Measurements from ENCODE around the gene GATA5. TPM values are rescaled to one million over a fixed set of nuclear protein-coding genes. Genes with fewer than 3 reads are reported as not detected.
"Not testable (repeated sequence)": the region's sequence is repeated elsewhere in the genome, so short reads cannot be mapped to it uniquely, and the experiment has no call there.

The GATA5 gene
- total RNA-seq, 1 donor from 2014 or later: not detected

- H3K36me3 ChIP-seq (ENCODE audit: control insufficient read depth, insufficient read depth, low read length): no peaks in the 10 kb centered on the region
- DNase-seq (ENCODE audit: low read depth) (no peak), FAIRE-seq (no peak)
- no peaks in the 10 kb centered on the region for H3K27me3 ChIP-seq (ENCODE audit: control insufficient read depth, insufficient read depth, low read length)
- TF ChIP-seq, protein P1, sequence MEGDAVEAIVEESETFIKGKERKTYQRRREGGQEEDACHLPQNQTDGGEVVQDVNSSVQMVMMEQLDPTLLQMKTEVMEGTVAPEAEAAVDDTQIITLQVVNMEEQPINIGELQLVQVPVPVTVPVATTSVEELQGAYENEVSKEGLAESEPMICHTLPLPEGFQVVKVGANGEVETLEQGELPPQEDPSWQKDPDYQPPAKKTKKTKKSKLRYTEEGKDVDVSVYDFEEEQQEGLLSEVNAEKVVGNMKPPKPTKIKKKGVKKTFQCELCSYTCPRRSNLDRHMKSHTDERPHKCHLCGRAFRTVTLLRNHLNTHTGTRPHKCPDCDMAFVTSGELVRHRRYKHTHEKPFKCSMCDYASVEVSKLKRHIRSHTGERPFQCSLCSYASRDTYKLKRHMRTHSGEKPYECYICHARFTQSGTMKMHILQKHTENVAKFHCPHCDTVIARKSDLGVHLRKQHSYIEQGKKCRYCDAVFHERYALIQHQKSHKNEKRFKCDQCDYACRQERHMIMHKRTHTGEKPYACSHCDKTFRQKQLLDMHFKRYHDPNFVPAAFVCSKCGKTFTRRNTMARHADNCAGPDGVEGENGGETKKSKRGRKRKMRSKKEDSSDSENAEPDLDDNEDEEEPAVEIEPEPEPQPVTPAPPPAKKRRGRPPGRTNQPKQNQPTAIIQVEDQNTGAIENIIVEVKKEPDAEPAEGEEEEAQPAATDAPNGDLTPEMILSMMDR (IDR thresholded peaks at IDR 0.05; ENCODE audit: insufficient read depth, low read length, severe bottlenecking): no peak
- H3K4me3 ChIP-seq (ENCODE audit: low read depth, low read length): no peak overlapping the region
These were observed 18.7 kb upstream of the GATA5 start for GRCh38 chr20:62494537-62494936.

DNA sequence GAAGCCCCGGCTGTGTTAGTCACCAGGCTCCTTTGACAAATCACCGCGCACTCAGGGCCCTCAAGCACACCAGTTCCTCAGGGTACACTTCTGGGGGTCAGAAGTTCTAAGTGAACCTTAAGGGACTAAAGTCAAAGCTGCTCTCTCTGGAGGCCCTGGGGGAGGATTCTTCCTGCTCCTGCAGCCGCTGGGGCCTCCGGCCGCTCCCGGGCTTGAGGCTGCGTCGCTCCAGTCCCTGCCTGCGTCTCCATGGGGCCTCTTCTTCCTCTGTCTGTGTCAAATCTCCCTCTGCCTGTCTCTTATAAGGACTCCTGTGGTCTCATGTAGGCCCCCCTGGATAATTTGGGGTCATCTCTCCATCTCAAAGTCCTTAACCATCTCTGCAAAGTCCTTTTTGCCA, 18.1 kb upstream of the GATA5 start:
- DNase-seq (ENCODE audit: low read depth) (no peak), FAIRE-seq (no peak)
- Histone ChIP-seq H3K4me3 (ENCODE audit: low read depth, low read length) (no peak overlapping the region), H3K36me3 (ENCODE audit: control insufficient read depth, insufficient read depth, low read length) (no peaks in the 10 kb centered on the region), H3K27me3 (ENCODE audit: control insufficient read depth, insufficient read depth, low read length) (no peaks in the 10 kb centered on the region)
- TF ChIP-seq, protein P1 (IDR thresholded peaks at IDR 0.05; ENCODE audit: insufficient read depth, low read length, severe bottlenecking): no peak

GRCh38 chr20:62493253-62493885, 17.6 kb upstream of the GATA5 start:
- no peak for DNase-seq (ENCODE audit: low read depth)
- TF ChIP-seq, protein P1 (IDR thresholded peaks at IDR 0.05; ENCODE audit: insufficient read depth, low read length, severe bottlenecking): no peak
- Histone ChIP-seq H3K36me3 (ENCODE audit: control insufficient read depth, insufficient read depth, low read length) (no peaks in the 10 kb centered on the region), H3K4me3 (ENCODE audit: low read depth, low read length) (no peak overlapping the region), H3K27me3 (ENCODE audit: control insufficient read depth, insufficient read depth, low read length) (no peaks in the 10 kb centered on the region)
- no peak for FAIRE-seq

- no peak for FAIRE-seq
- DNase-seq (ENCODE audit: low read depth): no peak
These were observed 16.9 kb upstream of the GATA5 start for GRCh38 chr20:62492711-62493110.

GRCh38 chr20:62490783-62491182, 15.0 kb upstream of the GATA5 start:
- H3K36me3 ChIP-seq (ENCODE audit: control insufficient read depth, insufficient read depth, low read length); H3K4me3 ChIP-seq (ENCODE audit: low read depth, low read length); DNase-seq (ENCODE audit: low read depth); FAIRE-seq: not testable (repeated sequence)
- peaks cover 11% of the 10 kb centered on the region for H3K27me3 ChIP-seq (ENCODE audit: control insufficient read depth, insufficient read depth, low read length)

More at GRCh38 chr20:62492711-62493110, 16.9 kb upstream of the GATA5 start:
- Histone ChIP-seq H3K36me3 (ENCODE audit: control insufficient read depth, insufficient read depth, low read length) (no peaks in the 10 kb centered on the region), H3K4me3 (ENCODE audit: low read depth, low read length) (no peak overlapping the region), H3K27me3 (ENCODE audit: control insufficient read depth, insufficient read depth, low read length) (peaks cover 5% of the 10 kb centered on the region)
- TF ChIP-seq, protein P1 (IDR thresholded peaks at IDR 0.05; ENCODE audit: insufficient read depth, low read length, severe bottlenecking): no peak

DNA sequence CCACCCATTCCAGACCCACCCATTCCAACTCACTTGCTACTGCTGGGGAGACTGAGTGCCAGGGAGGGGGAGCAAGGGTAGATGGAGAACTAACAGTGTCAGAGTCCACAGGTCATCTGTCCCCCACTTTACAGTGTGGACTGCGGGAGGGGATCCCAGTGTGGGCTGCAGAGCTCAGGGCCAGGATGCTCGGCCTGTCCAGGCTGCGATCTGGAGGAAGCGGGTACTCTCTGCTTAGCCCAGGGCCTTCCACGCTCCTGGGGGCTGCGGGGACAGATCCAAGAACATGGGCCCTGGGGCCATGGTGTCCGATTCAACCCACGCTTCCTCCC, 14.1 kb upstream of the GATA5 start:
- H3K36me3 ChIP-seq (ENCODE audit: control insufficient read depth, insufficient read depth, low read length): no peaks in the 10 kb centered on the region
- no peak overlapping the region for H3K4me3 ChIP-seq (ENCODE audit: low read depth, low read length)
- FAIRE-seq (no peak), DNase-seq (ENCODE audit: low read depth) (no peak)
- TF ChIP-seq, protein P1 (IDR thresholded peaks at IDR 0.05; ENCODE audit: insufficient read depth, low read length, severe bottlenecking): no peak
- peaks cover 15% of the 10 kb centered on the region for H3K27me3 ChIP-seq (ENCODE audit: control insufficient read depth, insufficient read depth, low read length)

All from bronchial epithelial cell (primary cell).